ENCODE measurements around the gene PTPRD. TPM values are rescaled to one million over a fixed set of nuclear protein-coding genes. Genes with fewer than 3 reads are reported as not detected.

PTPRD gene
- total and polyA plus RNA-seq, 2 donors (not counting 1 experiment from before 2014, with no cell fraction given) = not detected

DNA sequence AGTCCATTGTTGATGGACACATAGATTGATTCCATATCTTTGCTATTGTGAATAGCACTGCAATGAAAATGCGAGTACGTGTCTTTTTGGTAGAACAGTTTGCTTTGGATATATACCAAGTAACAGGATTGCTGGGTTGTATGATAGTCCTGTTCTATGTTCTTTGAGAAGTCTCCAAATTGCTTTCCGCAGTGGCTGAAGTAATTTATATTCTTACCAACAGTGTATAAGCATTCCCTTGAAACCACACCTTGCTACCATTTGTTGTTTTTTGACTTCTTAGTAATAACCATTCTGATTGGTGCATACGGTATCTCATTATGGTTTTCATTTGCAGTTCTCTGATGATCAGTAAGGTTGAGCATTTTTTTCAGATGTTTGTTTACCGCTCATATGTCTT is 792.9 kb downstream of the PTPRD start:
- H3K27me3 Mint-ChIP-seq = no peaks in the 10 kb centered on the region
- H3K79me2 ChIP-seq (ENCODE audit: control insufficient read depth, insufficient read depth, low read length) = no peaks in the 10 kb centered on the region
- intact Hi-C loops (cut with micrococcal nuclease) = no loop called here

DNA sequence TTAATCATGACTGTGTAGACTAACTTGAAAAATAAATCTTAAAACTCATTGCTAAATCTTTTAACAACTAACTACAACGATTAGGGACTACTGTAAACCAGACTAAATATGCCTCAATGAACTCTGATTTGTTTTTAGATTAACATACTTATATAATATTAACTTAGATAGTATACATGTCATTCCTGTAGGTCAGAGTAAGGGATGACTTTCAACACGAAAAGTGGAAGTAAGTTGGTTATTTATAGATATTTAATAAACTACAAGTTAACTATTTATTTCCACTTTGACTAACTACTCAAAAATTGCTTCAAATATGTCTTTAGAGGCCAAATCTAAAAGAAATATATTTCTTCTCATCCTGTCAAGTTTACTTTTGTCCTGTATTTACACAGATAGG is 795.6 kb downstream of the PTPRD start:
- no peak for ATAC-seq (ENCODE audit: low read depth)
- Histone ChIP-seq H2AFZ (ENCODE audit: insufficient read depth, low read depth, low read length, poor library complexity, severe bottlenecking) (no peak overlapping the region), H3K4me1 (ENCODE audit: control insufficient read depth in 2 of 2, insufficient read depth in 2 of 2, low read length in 2 of 2) (no peaks in the 10 kb centered on the region), H3K9me3 (ENCODE audit: control extremely low read depth in 1 of 3, control insufficient read depth in 2 of 3, insufficient read depth in 1 of 3, low read length in 2 of 3) (no peaks in the 10 kb centered on the region), H3K36me3 (replicated peaks in 1 of 2; ENCODE audit: control extremely low read depth in 1 of 2, control insufficient read depth in 1 of 2, extremely low read depth in 1 of 2, insufficient read depth in 2 of 2, low read length in 1 of 2) (no peaks in the 10 kb centered on the region), H3K9ac (ENCODE audit: low read length) (no peak overlapping the region), H3K4me3 (ENCODE audit: control extremely low read depth in 1 of 5, extremely low read depth in 1 of 5, insufficient read depth in 1 of 5, low read depth in 2 of 5, low read length in 4 of 5) (no peak overlapping the region), H3K27ac (ENCODE audit: low read length in 2 of 2) (no peak overlapping the region), H3K79me2 (ENCODE audit: control insufficient read depth, insufficient read depth, low read length) (no peaks in the 10 kb centered on the region), H3K4me2 (replicated peaks; ENCODE audit: low read depth, low read length, poor library complexity, severe bottlenecking) (no peak overlapping the region), H4K20me1 (ENCODE audit: control insufficient read depth, insufficient read depth, low read length, poor library complexity, severe bottlenecking) (no peaks in the 10 kb centered on the region), H3K27me3 (replicated peaks in 1 of 4; ENCODE audit: control extremely low read depth in 1 of 4, control insufficient read depth in 3 of 4, insufficient read depth in 4 of 4, low read length in 3 of 4) (no peaks in the 10 kb centered on the region)
- no peak for TF ChIP-seq CTCF (IDR thresholded peaks at IDR 0.05)
- TF ChIP-seq EZH2 (IDR thresholded peaks at IDR 0.05; ENCODE audit: borderline replicate concordance, insufficient read depth, low read depth, low read length, poor library complexity, severe bottlenecking) = no peak
- Mint-ChIP-seq H3K27me3 (no peaks in the 10 kb centered on the region), H3K9me3 (ENCODE audit: insufficient read depth) (peaks cover 8% of the 10 kb centered on the region), H3K27ac (no peak overlapping the region), H3K4me3 (no peak overlapping the region), H3K4me1 (no peaks in the 10 kb centered on the region)
- no peak for DNase-seq
- CTCF ChIA-PET = no interaction called here
- intact Hi-C loops (cut with micrococcal nuclease) = no loop called here
- POLR2A ChIA-PET = no interaction called here
- WGBS (ENCODE audit: insufficient coverage) = no CpG with 5 or more reads among the region's 2 CpGs

More for the DNA sequence above, 792.9 kb downstream of the PTPRD start:
- no peak for ATAC-seq (ENCODE audit: low read depth)
- H4K20me1 ChIP-seq (ENCODE audit: control insufficient read depth, insufficient read depth, low read length, poor library complexity, severe bottlenecking) = no peaks in the 10 kb centered on the region
- 100% methylated on average over 1 of the region's 5 CpGs for WGBS (ENCODE audit: insufficient coverage)
- no peak overlapping the region for H3K27ac ChIP-seq (ENCODE audit: low read length in 2 of 2)
- Mint-ChIP-seq H3K4me1 (no peaks in the 10 kb centered on the region), H3K27ac (no peak overlapping the region), H3K9me3 (ENCODE audit: insufficient read depth) (peaks cover 8% of the 10 kb centered on the region), H3K4me3 (no peak overlapping the region)
- DNase-seq = no peak
- no peak overlapping the region for H3K4me2 ChIP-seq (replicated peaks; ENCODE audit: low read depth, low read length, poor library complexity, severe bottlenecking)
- no peaks in the 10 kb centered on the region for H3K36me3 ChIP-seq (replicated peaks in 1 of 2; ENCODE audit: control extremely low read depth in 1 of 2, control insufficient read depth in 1 of 2, extremely low read depth in 1 of 2, insufficient read depth in 2 of 2, low read length in 1 of 2)
- POLR2A ChIA-PET = no interaction called here
- H3K9ac ChIP-seq (ENCODE audit: low read length) = no peak overlapping the region
- CTCF ChIA-PET = no interaction called here
- no peaks in the 10 kb centered on the region for H3K9me3 ChIP-seq (ENCODE audit: control extremely low read depth in 1 of 3, control insufficient read depth in 2 of 3, insufficient read depth in 1 of 3, low read length in 2 of 3)
- no peak overlapping the region for H3K4me3 ChIP-seq (ENCODE audit: control extremely low read depth in 1 of 5, extremely low read depth in 1 of 5, insufficient read depth in 1 of 5, low read depth in 2 of 5, low read length in 4 of 5)
- no peaks in the 10 kb centered on the region for H3K27me3 ChIP-seq (replicated peaks in 1 of 4; ENCODE audit: control extremely low read depth in 1 of 4, control insufficient read depth in 3 of 4, insufficient read depth in 4 of 4, low read length in 3 of 4)
- no peak overlapping the region for H2AFZ ChIP-seq (ENCODE audit: insufficient read depth, low read depth, low read length, poor library complexity, severe bottlenecking)
- no peak for TF ChIP-seq EZH2 (IDR thresholded peaks at IDR 0.05; ENCODE audit: borderline replicate concordance, insufficient read depth, low read depth, low read length, poor library complexity, severe bottlenecking)
- no peak for TF ChIP-seq CTCF (IDR thresholded peaks at IDR 0.05)
- no peaks in the 10 kb centered on the region for H3K4me1 ChIP-seq (ENCODE audit: control insufficient read depth in 2 of 2, insufficient read depth in 2 of 2, low read length in 2 of 2)

Measured in B cell (primary cell).